Erythroblast (primary cell): Measurements from ENCODE around the gene CRYZL1.

Experiments
- DNase-seq, 2 experiments: peaks; one replicate each; lab custom pipeline; 2025; lab: John Stamatoyannopoulos, UW
- GATA1 ChIP-seq: IDR thresholded peaks from 2 replicates; pipeline ENCODE4 v1.6.1; 2011; ENCODE audit warnings: low read depth, mild to moderate bottlenecking, control low read depth, low read length, moderate library complexity
- POLR2A ChIP-seq: IDR thresholded peaks from 2 replicates; pipeline ENCODE4 v1.6.1; 2011; ENCODE audit warnings: mild to moderate bottlenecking, low read length

Gene CRYZL1

GRCh38 chr21:33550772-33551660 lies 90.5 kb downstream of the CRYZL1 start:
- no peak for TF ChIP-seq GATA1
- TF ChIP-seq POLR2A, result no peak
- no peak for DNase-seq

DNA sequence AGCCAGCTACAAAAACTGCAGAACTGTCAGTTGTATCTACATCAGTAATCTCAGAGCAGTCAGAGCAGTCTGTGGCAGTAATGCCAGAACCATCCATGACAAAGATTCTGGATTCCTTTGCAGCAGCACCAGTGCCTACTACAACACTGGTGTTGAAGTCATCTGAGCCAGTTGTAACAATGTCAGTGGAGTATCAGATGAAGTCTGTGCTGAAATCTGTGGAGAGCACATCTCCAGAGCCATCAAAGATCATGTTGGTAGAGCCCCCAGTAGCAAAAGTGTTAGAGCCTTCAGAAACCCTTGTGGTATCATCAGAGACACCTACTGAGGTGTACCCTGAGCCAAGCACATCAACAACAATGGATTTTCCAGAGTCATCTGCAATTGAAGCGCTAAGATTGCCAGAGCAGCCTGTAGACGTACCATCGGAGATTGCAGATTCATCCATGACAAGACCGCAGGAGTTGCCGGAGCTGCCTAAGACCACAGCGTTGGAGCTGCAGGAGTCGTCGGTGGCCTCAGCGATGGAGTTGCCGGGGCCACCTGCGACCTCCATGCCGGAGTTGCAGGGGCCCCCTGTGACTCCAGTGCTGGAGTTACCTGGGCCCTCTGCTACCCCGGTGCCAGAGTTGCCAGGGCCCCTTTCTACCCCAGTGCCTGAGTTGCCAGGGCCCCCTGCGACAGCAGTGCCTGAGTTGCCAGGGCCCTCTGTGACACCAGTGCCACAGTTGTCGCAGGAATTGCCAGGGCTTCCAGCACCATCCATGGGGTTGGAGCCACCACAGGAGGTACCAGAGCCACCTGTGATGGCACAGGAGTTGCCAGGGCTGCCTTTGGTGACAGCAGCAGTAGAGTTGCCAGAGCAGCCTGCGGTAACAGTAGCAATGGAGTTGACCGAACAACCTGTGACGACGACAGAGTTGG lies 91.4 kb downstream of the CRYZL1 start:
- TF ChIP-seq GATA1, result no peak
- TF ChIP-seq POLR2A, result no peak

DNA sequence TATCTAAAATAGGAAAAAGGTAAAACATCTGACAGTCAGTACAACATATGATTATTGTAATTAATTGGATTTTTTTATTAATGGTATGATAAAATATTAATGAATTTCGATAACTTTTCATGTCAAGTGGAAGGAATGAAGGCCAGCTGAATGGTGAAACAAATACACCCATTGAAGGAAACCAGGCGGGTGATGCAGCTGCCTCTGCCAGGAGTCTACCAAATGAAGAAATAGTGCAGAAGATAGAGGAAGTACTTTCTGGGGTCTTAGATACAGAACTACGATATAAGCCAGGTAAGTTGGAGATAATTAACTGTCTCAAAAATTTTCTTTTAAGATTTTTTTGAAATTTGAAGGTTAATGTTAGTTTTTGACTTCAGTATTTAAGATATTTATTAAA lies 95.5 kb downstream of the CRYZL1 start:
- no peak for DNase-seq
- no peak for TF ChIP-seq POLR2A
- no peak for TF ChIP-seq GATA1

More for the DNA sequence above, 91.4 kb downstream of the CRYZL1 start:
- no peak for DNase-seq

- peak; percentile 32 to 47 for DNase-seq
- no peak for TF ChIP-seq GATA1
- TF ChIP-seq POLR2A, result no peak
These were observed 96.9 kb downstream of the CRYZL1 start for GRCh38 chr21:33544451-33545195.

GRCh38 chr21:33543505-33544129 lies 97.9 kb downstream of the CRYZL1 start:
- peak; percentile 63 to 78 for DNase-seq
- TF ChIP-seq POLR2A (no peak), GATA1 (no peak)

- TF ChIP-seq GATA1 (no peak), POLR2A (peak; percentile 97)
- DNase-seq, result peak; percentile 99
These were observed 98.7 kb downstream of the CRYZL1 start, which contains the start of gene SON for GRCh38 chr21:33542640-33543504. SON (plus strand) TSS chr21:33543038; CDS start chr21:33543093, 55 bp downstream.

DNA sequence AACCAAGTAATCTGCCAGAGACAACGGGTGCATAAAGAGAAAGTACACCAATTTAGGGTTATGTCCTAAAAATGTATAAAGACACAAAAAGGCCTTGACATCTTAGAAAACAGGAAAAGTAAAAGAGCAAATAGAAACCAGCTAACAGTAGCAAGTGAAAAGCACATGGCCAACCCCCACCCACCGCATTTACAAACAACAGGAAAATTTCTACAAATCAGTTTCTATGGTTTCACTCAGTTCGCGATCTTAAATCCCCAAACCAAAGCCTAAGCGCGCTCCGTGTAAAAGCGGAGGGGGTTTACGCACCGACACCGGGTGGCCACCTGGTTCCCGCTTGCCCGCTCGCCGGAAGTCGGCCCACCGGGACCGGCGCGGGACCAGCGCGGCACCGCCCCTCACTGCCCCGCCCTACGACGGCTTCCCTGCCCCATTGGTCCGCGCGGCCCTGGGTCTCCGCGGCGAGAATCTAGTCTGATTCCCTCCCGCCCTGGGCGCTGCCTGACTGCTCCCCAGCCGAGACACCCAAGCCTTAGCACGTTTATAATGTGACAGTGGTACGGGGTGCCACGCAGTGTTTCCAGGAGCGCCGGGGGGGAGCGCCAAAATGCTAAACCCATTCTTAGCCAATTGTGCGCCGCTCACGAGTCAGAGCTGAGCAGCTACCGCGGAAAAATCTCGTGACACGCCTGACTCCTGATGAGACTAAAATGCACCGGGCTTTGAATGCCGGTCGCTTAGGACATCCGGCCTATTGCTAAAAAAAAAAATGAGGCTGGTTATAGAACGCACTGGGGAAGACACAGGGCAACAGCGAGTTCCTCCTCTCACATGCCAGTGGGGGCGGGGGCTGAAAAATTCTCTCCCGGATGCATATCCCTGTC lies 99.5 kb downstream of the CRYZL1 start, which contains the start of gene GART:
TSS of gene GART (minus strand) at position 362 of the 884 bp plus-strand sequence. CDS start 2,802 bp downstream, outside the sequence.
- TF ChIP-seq GATA1 (no peak), POLR2A (no peak)
- DNase-seq, result peak; percentile 88 to 92

- TF ChIP-seq POLR2A (no peak), GATA1 (no peak)
- peak; percentile 63 to 67 for DNase-seq
These were observed 100.3 kb downstream of the CRYZL1 start for GRCh38 chr21:33541105-33541711.

GRCh38 chr21:33540711-33541104 lies 100.8 kb downstream of the CRYZL1 start:
- TF ChIP-seq GATA1 (no peak), POLR2A (no peak)
- DNase-seq, result peak; percentile 22 to 40

- TF ChIP-seq GATA1 (no peak), POLR2A (no peak)
- no peak for DNase-seq
These were observed 101.9 kb downstream of the CRYZL1 start for GRCh38 chr21:33539616-33540015.
